HCT116 (cell line): Measurements from ENCODE around the gene TMEM123. TPM values are rescaled to one million over a fixed set of nuclear protein-coding genes. Genes with fewer than 3 reads are reported as not detected.

ENCODE experiments used
- ATAC-seq: fragments of 200-7000 bp; cut with Tn5 transposase; 2 replicates; pipeline ENCODE4 v1.9.1; 2020; ENCODE audit warnings: mild to moderate bottlenecking, moderate library complexity
- BruUV-seq: library from RNA; stranded (reverse); fragments of 400-500 nt; replicated peaks from 2 replicates; lab custom pipeline; 2021; lab: Mats Ljungman, UMichigan
- CTCF ChIA-PET: fragments of 300-600 bp; sonication (Branson Sonifier 250); formaldehyde crosslinking; loops from one replicate; lab custom pipeline; 2021; ENCODE audit warnings: antibody characterized with exemption; lab: Charles Lee
- POLR2A ChIA-PET: fragments of 300-600, 350-600 bp; sonication (Branson Sonifier 250); formaldehyde crosslinking; loops from one replicate; lab custom pipeline; 2021; ENCODE audit warnings: antibody characterized with exemption; lab: Charles Lee
- RAD21 ChIA-PET, 2 experiments: fragments of 300-600 bp; sonication (Branson Sonifier 250); formaldehyde crosslinking; loops; one replicate each; lab custom pipeline; 2023; ENCODE audit warnings: low total read pairs in 2 of 2; ENCODE audit not compliant: uncharacterized antibody in 2 of 2, unreplicated experiment in 2 of 2, low non-redundant PET in 1 of 2; lab: Charles Lee
- DNase-seq: peaks from one replicate; pipeline ENCODE4 v3.0.0-alpha.2; 2010; ENCODE audit warnings: low read depth, low spot score
- H2AFZ ChIP-seq: fragments of 200-600 bp; shearing (Covaris generic), sonication (generic); 2 replicates; pipeline ENCODE4 v1.6.1; 2017; ENCODE audit warnings: low read depth, mixed run types, mixed read lengths, antibody characterized with exemption, low read length; ENCODE audit not compliant: poor library complexity, severe bottlenecking
- H3K27ac ChIP-seq: 2 replicates; pipeline ENCODE4 v1.5.1; 2012; ENCODE audit warnings: low read depth, low read length
- H3K27me3 ChIP-seq: fragments of 200-600 bp; sonication (generic); 2 replicates; pipeline ENCODE4 v1.6.1; 2016; ENCODE audit warnings: mixed run types, low read length, mixed read lengths; ENCODE audit not compliant: insufficient read depth
- H3K36me3 ChIP-seq, 2 experiments: fragments of 200-500 bp in 1 of 2; fragments of 200-600 bp in 1 of 2; sonication (Bioruptor generic) in 1 of 2; sonication (generic) in 1 of 2; 2 replicates each; pipeline versions ENCODE4 v1.5.1 to v1.6.1; 2014 to 2016; ENCODE audit warnings: low read length in 2 of 2, inconsistent platforms in 1 of 2, mixed read lengths in 1 of 2, mixed run types in 1 of 2; ENCODE audit not compliant: insufficient read depth in 2 of 2, control insufficient read depth in 1 of 2
- H3K4me1 ChIP-seq, 2 experiments: fragments of 200-600 bp in 1 of 2; sonication (generic) in 1 of 2; 2 replicates each; pipeline versions ENCODE4 v1.5.1 to v1.6.1; 2012 to 2017; ENCODE audit warnings: low read length in 2 of 2, inconsistent platforms in 1 of 2, mild to moderate bottlenecking in 1 of 2, mixed read lengths in 1 of 2, mixed run types in 1 of 2, moderate library complexity in 1 of 2; ENCODE audit not compliant: insufficient read depth in 2 of 2, control insufficient read depth in 1 of 2
- H3K4me2 ChIP-seq: fragments of 200-600 bp; sonication (generic); 2 replicates; pipeline ENCODE4 v1.6.1; 2017; ENCODE audit warnings: mixed run types, low read length, mixed read lengths
- H3K4me3 ChIP-seq, 2 experiments: fragments of 200-600 bp in 1 of 2; sonication (generic) in 1 of 2; replicated peaks in 1 of 2; 2 replicates each; pipeline ENCODE4 v1.5.1; 2011 to 2016; ENCODE audit warnings: low read length in 2 of 2, control low read depth in 1 of 2, low read depth in 1 of 2, mild to moderate bottlenecking in 1 of 2, mixed read lengths in 1 of 2, mixed run types in 1 of 2
- H3K79me2 ChIP-seq: fragments of 200-600 bp; sonication (generic); 2 replicates; pipeline ENCODE4 v1.6.1; 2017; ENCODE audit warnings: mild to moderate bottlenecking, mixed run types, low read length, moderate library complexity, mixed read lengths; ENCODE audit not compliant: insufficient read depth
- H3K9ac ChIP-seq: fragments of 200-600 bp; sonication (generic); 2 replicates; pipeline ENCODE4 v1.6.1; 2016; ENCODE audit warnings: low read length, mixed read lengths
- H3K9me2 ChIP-seq: fragments of 200-600 bp; sonication (generic), shearing (Covaris generic); 2 replicates; pipeline ENCODE4 v1.6.1; 2017; ENCODE audit warnings: mixed run types, mild to moderate bottlenecking, moderate library complexity; ENCODE audit not compliant: insufficient read depth
- H3K9me3 ChIP-seq, 2 experiments: fragments of 200-500 bp in 1 of 2; fragments of 200-600 bp in 1 of 2; sonication (Bioruptor generic) in 1 of 2; sonication (generic) in 1 of 2; 2 replicates each; pipeline ENCODE4 v1.6.1; 2014 to 2017; ENCODE audit warnings: low read length in 2 of 2, mixed read lengths in 2 of 2, inconsistent platforms in 1 of 2, low read depth in 1 of 2, mild to moderate bottlenecking in 1 of 2, mixed run types in 1 of 2, moderate library complexity in 1 of 2; ENCODE audit not compliant: control insufficient read depth in 1 of 2, insufficient read depth in 1 of 2
- H4K20me1 ChIP-seq: fragments of 200-600 bp; sonication (generic), shearing (Covaris generic); 2 replicates; pipeline ENCODE4 v1.6.1; 2017; ENCODE audit warnings: mixed run types, mild to moderate bottlenecking, moderate library complexity; ENCODE audit not compliant: insufficient read depth
- CEBPB ChIP-seq: IDR thresholded peaks from 2 replicates; pipeline ENCODE4 v1.6.1; 2012; ENCODE audit warnings: low read depth
- EGR1 ChIP-seq: IDR thresholded peaks from 2 replicates; pipeline ENCODE4 v1.6.1; 2012; ENCODE audit warnings: low read depth
- ELF1 ChIP-seq: IDR thresholded peaks from 2 replicates; pipeline ENCODE4 v1.6.1; 2012; ENCODE audit warnings: low read depth, borderline replicate concordance
- JUND ChIP-seq: IDR thresholded peaks from 2 replicates; pipeline ENCODE4 v1.6.1; 2012
- MAX ChIP-seq: IDR thresholded peaks from 2 replicates; pipeline ENCODE4 v1.6.1; 2012
- RAD21 ChIP-seq: IDR thresholded peaks from 2 replicates; pipeline ENCODE4 v1.6.1; 2012; ENCODE audit warnings: low read depth, mild to moderate bottlenecking
- SIN3A ChIP-seq: IDR thresholded peaks from 2 replicates; pipeline ENCODE4 v1.6.1; 2012; ENCODE audit warnings: low read depth
- SRF ChIP-seq: IDR thresholded peaks from 2 replicates; pipeline ENCODE4 v1.6.1; 2012; ENCODE audit warnings: low read depth
- TCF7L2 ChIP-seq: IDR thresholded peaks from 2 replicates; pipeline ENCODE4 v1.7.0; 2011; ENCODE audit warnings: borderline replicate concordance, inconsistent platforms; ENCODE audit not compliant: insufficient read depth, insufficient read length; ENCODE audit errors: extremely low read depth
- YY1 ChIP-seq: IDR thresholded peaks from 2 replicates; pipeline ENCODE4 v1.6.1; 2011; ENCODE audit warnings: low read length, low read depth, moderate library complexity, mild to moderate bottlenecking; ENCODE audit not compliant: insufficient replicate concordance; ENCODE audit errors: extremely low read depth
- ZBTB33 ChIP-seq: IDR thresholded peaks from 2 replicates; pipeline ENCODE4 v1.6.1; 2011; ENCODE audit warnings: mild to moderate bottlenecking, low read length, moderate library complexity; ENCODE audit not compliant: insufficient replicate concordance; ENCODE audit errors: extremely low read depth
- ZFX ChIP-seq: fragments of 450-650 bp; IDR thresholded peaks from 2 replicates; pipeline ENCODE4 v1.6.1; 2017
- ZNF274 ChIP-seq: fragments of 200-500 bp; sonication (Bioruptor generic); IDR thresholded peaks from 2 replicates; pipeline ENCODE4 v1.6.1; 2014; ENCODE audit warnings: mild to moderate bottlenecking, low read depth, low read length, inconsistent platforms
- intact Hi-C: fragments of 100-400 bp; cut with micrococcal nuclease; formaldehyde crosslinking; loops from 2 replicates; pipeline ENCODE4 v1.10.0; 2022
- total RNA-seq: library from RNA; stranded (reverse); gene quantifications from one replicate; pipeline ENCODE4 v1.2.1, GENCODE V29; 2021; ENCODE audit not compliant: unreplicated experiment
- TF ChIP-seq, protein P1 (sequence below): IDR thresholded peaks from 2 replicates; pipeline ENCODE4 v1.6.1; 2012; ENCODE audit warnings: low read depth

The TMEM123 gene
- total RNA-seq, 1 experiment from 2014 or later = 217 TPM

- TF ChIP-seq MAX (no peak), JUND (no peak), YY1 (no peak), ZNF274 (no peak)
These were observed 23.3 kb downstream of the TMEM123 start (continued) for GRCh38 chr11:102429226-102429625.

DNA sequence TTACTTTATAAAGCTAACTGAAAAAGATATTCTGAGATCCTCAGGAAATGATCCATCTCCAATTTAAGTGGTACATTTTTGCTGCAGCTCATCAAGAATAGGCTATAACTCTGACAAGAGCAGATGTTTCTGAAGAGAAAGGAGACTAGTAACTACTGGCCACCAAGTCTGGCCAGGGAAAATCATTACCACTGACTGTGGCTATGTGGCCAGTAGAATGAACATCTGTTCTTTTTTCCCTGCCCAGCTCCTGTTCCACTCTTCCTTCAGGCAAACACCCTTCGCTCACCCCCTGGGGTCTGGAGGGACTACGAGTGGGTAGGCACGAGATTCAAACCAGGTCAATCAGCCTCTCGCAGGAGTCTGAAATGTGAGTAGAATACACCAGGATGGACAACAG, 23.9 kb downstream of the TMEM123 start:
- Histone ChIP-seq H2AFZ (no peak overlapping the region), H3K4me1 (no peaks in the 10 kb centered on the region), H3K36me3 (peaks cover 0 to 13% of the 10 kb centered on the region in 2 experiments; a peak in 1 of 4 replicates), H3K27ac (no peak overlapping the region), H3K4me3 (no peak overlapping the region), H3K4me2 (no peak overlapping the region), H4K20me1 (peaks cover 9% of the 10 kb centered on the region; the same call in 1 of the 2 replicates), H3K79me2 (peaks cover 95% of the 10 kb centered on the region), H3K9ac (no peak overlapping the region), H3K27me3 (no peaks in the 10 kb centered on the region), H3K9me3 (no peaks in the 10 kb centered on the region; a peak in 1 of 4 replicates), H3K9me2 (no peaks in the 10 kb centered on the region)
- no peak for ATAC-seq
- TF ChIP-seq ZFX (no peak), SRF (no peak), JUND (no peak), EGR1 (no peak), CEBPB (no peak), ZBTB33 (no peak), SIN3A (no peak), ELF1 (no peak), RAD21 (no peak), TCF7L2 (no peak)
- TF ChIP-seq, protein P1, sequence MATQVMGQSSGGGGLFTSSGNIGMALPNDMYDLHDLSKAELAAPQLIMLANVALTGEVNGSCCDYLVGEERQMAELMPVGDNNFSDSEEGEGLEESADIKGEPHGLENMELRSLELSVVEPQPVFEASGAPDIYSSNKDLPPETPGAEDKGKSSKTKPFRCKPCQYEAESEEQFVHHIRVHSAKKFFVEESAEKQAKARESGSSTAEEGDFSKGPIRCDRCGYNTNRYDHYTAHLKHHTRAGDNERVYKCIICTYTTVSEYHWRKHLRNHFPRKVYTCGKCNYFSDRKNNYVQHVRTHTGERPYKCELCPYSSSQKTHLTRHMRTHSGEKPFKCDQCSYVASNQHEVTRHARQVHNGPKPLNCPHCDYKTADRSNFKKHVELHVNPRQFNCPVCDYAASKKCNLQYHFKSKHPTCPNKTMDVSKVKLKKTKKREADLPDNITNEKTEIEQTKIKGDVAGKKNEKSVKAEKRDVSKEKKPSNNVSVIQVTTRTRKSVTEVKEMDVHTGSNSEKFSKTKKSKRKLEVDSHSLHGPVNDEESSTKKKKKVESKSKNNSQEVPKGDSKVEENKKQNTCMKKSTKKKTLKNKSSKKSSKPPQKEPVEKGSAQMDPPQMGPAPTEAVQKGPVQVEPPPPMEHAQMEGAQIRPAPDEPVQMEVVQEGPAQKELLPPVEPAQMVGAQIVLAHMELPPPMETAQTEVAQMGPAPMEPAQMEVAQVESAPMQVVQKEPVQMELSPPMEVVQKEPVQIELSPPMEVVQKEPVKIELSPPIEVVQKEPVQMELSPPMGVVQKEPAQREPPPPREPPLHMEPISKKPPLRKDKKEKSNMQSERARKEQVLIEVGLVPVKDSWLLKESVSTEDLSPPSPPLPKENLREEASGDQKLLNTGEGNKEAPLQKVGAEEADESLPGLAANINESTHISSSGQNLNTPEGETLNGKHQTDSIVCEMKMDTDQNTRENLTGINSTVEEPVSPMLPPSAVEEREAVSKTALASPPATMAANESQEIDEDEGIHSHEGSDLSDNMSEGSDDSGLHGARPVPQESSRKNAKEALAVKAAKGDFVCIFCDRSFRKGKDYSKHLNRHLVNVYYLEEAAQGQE = no peak
- ChIA-PET POLR2A (no interaction called here), CTCF (no interaction called here), RAD21 (no interaction called here)
- no peak for DNase-seq
- intact Hi-C loops = no loop called here
- BruUV-seq = no TSS peak
